ENCODE data around the gene EPS8L3.

Gene EPS8L3

GRCh38 chr1:109793486-109794318 is 30.0 kb upstream of the EPS8L3 start:
- no peak for DNase-seq (ENCODE audit: low spot score)

GRCh38 chr1:109793089-109793485 is 29.4 kb upstream of the EPS8L3 start:
- DNase-seq (ENCODE audit: low spot score), result no peak

GRCh38 chr1:109792056-109792831 is 28.5 kb upstream of the EPS8L3 start:
- peak; percentile 94 for DNase-seq (ENCODE audit: low spot score)

GRCh38 chr1:109791495-109792043 is 27.8 kb upstream of the EPS8L3 start:
- no peak for DNase-seq (ENCODE audit: low spot score)

GRCh38 chr1:109790735-109791494 is 27.2 kb upstream of the EPS8L3 start:
- DNase-seq (ENCODE audit: low spot score), result no peak

GRCh38 chr1:109790329-109790728 is 26.6 kb upstream of the EPS8L3 start:
- DNase-seq (ENCODE audit: low spot score), result no peak

GRCh38 chr1:109789551-109790180 is 25.9 kb upstream of the EPS8L3 start:
- DNase-seq (ENCODE audit: low spot score), result no peak

GRCh38 chr1:109788695-109789521 is 25.2 kb upstream of the EPS8L3 start:
- DNase-seq (ENCODE audit: low spot score), result peak; percentile 55

GRCh38 chr1:109787845-109788601 is 24.3 kb upstream of the EPS8L3 start:
- DNase-seq (ENCODE audit: low spot score), result no peak

- no peak for DNase-seq (ENCODE audit: low spot score)
Observed at GRCh38 chr1:109787211-109787844, 23.6 kb upstream of the EPS8L3 start.

- no peak for DNase-seq (ENCODE audit: low spot score)
Observed at GRCh38 chr1:109786531-109787021, 22.9 kb upstream of the EPS8L3 start.

- no peak for DNase-seq (ENCODE audit: low spot score)
Observed at GRCh38 chr1:109786112-109786480, 22.4 kb upstream of the EPS8L3 start.

- no peak for DNase-seq (ENCODE audit: low spot score)
Observed at GRCh38 chr1:109785446-109786111, 21.9 kb upstream of the EPS8L3 start.

- DNase-seq (ENCODE audit: low spot score), result no peak
Observed at GRCh38 chr1:109784551-109785252, 21.0 kb upstream of the EPS8L3 start.

- DNase-seq (ENCODE audit: low spot score), result peak; percentile 69
Observed at GRCh38 chr1:109783436-109783835, 19.7 kb upstream of the EPS8L3 start.

GRCh38 chr1:109782927-109783326 is 19.2 kb upstream of the EPS8L3 start:
- DNase-seq (ENCODE audit: low spot score), result no peak

GRCh38 chr1:109782514-109782913 is 18.8 kb upstream of the EPS8L3 start:
- DNase-seq (ENCODE audit: low spot score), result no peak

GRCh38 chr1:109781806-109782205 is 18.1 kb upstream of the EPS8L3 start:
- no peak for DNase-seq (ENCODE audit: low spot score)

All from hepatic stellate cell (primary cell).